Epithelial cell of esophagus (primary cell): ENCODE measurements around the gene ZFHX2.

Source experiments
- DNase-seq: peaks from one replicate; pipeline ENCODE4 v3.0.0; 2010; ENCODE audit warnings: low read depth
- H3K4me3 ChIP-seq: 2 replicates; pipeline ENCODE4 v1.5.1; 2011; ENCODE audit warnings: mild to moderate bottlenecking, low read length, control low read depth
- TF ChIP-seq, protein P1 (sequence below): IDR thresholded peaks from 2 replicates; pipeline ENCODE4 v1.5.1; 2011; ENCODE audit warnings: low read depth, mild to moderate bottlenecking, low read length, control low read depth, inconsistent platforms; ENCODE audit not compliant: insufficient read depth; ENCODE audit errors: missing control alignments

ZFHX2 gene

DNA sequence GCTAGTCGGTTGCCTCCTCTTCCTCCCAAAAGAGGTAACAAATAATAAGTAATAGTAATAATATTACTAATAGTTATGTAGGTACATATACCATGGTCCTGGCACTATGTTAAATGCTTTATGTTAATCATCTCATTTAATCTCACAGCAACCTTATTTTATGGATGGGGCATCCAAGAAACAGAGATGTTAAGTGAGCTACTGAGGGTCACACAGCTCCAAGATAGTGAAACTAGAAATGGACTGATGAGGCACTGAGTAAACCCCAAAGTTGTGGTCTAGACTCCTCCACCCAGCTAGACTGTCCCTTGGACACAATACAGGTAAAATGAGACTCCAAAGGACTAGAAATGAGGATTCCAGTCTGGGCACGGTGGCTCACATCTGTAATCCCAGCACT lies 15.1 kb downstream of the ZFHX2 start:
- no peak overlapping the region for H3K4me3 ChIP-seq
- no peak for DNase-seq
- TF ChIP-seq, protein P1, sequence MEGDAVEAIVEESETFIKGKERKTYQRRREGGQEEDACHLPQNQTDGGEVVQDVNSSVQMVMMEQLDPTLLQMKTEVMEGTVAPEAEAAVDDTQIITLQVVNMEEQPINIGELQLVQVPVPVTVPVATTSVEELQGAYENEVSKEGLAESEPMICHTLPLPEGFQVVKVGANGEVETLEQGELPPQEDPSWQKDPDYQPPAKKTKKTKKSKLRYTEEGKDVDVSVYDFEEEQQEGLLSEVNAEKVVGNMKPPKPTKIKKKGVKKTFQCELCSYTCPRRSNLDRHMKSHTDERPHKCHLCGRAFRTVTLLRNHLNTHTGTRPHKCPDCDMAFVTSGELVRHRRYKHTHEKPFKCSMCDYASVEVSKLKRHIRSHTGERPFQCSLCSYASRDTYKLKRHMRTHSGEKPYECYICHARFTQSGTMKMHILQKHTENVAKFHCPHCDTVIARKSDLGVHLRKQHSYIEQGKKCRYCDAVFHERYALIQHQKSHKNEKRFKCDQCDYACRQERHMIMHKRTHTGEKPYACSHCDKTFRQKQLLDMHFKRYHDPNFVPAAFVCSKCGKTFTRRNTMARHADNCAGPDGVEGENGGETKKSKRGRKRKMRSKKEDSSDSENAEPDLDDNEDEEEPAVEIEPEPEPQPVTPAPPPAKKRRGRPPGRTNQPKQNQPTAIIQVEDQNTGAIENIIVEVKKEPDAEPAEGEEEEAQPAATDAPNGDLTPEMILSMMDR = no peak

DNA sequence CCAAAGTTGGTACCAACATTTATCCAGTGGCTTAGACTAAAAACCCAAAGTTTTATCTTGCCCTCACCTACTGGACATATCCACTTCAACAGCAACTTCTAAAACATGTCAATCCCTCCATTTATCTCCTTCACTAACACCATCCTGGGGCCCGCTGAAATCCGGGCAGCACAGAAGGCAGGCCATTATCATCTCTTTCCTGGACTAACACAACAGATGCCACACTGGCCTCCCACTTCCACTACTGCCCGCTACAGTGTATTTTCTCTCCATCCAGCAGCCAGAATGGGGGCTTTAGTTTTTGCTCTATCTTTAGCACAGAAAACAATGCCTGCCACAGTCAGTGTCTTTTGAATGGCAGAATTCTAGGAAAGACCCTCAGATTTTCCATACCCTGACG lies 15.6 kb downstream of the ZFHX2 start:
- TF ChIP-seq, protein P1 = no peak

DNA sequence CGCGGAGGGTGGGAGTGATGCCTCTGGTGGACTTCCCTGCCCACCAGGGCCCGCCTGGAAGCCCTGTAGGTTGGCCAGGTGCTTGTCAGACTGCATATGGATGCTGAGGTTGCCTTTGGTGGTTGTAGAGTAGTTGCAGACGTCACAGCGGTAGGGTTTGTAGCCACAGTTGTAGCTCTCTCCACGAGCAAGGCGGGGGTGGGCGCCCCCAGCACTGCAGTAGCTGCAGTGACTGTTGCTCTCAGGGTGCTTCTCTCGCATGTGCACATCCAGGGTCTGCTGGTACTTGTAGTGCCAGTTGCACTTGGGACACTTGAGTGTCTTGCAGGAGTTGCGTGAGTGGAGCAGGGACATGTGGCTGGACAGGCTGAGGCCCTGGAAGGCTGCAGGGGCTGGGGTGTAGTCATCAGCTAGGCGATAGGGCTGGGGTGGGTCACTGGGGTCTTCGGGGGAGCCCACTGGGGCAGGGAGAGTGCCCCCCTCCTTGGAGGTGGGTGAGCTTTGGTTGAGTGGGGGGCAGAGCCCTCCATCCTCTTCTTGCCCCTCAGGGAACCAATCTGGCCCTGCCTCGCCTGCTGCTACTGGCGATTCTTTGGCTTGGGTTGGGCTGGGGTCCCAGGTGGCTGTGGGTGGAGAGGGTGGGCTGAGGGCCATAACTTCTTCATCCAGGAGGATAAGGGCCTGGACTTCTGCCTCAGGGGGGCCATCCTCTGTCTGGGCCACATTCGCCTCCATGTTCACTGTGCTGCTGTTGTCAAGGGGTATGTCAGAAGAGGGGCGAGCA lies 17.7 kb downstream of the ZFHX2 start:
- H3K4me3 ChIP-seq = no peak overlapping the region
- no peak for DNase-seq
- TF ChIP-seq, protein P1 = no peak

More for the DNA sequence above, 15.6 kb downstream of the ZFHX2 start:
- no peak for DNase-seq
- H3K4me3 ChIP-seq = no peak overlapping the region

DNA sequence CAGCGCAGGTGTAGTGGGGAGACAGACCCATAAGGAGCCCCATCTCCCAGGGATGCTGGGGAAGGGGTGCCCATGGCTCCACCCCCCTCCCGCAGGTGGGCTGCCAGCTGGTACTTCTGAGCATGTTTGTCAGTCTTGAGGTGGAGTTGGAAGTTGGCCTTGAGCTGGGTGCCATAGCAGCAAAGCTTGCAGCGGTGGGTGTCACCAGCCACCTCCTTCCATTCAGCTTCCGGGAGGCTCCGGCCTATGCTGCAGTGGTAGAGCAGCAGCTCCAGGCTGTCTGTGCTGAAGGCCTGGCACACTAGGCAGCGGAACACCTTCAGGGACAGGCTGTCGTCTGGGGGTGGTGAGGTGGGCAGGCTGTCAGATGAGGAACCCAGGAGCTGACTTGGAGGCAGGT lies 18.9 kb downstream of the ZFHX2 start:
- DNase-seq = no peak
- TF ChIP-seq, protein P1 = no peak
- H3K4me3 ChIP-seq = no peak overlapping the region

DNA sequence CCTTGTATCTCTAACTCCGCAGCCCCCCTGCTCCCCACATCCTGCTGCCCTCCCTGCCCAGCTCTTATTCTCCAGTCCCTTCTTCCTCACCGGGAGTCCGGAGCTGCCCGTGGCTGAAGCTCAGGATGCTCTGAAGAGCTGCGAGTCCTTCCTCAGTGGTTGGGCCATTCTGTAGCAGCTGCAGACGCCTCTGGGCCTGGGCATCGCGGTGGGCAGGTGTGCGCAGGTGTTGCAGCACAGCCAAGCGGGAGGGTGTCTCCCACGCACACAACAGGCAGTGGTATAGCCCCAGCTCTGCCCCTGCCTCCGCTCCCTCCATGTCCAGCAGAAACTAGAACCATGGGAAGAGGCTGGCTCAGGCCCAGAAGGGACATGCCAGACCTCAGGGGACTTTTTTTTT lies 20.2 kb downstream of the ZFHX2 start:
- TF ChIP-seq, protein P1 = no peak
- no peak overlapping the region for H3K4me3 ChIP-seq
- no peak for DNase-seq

DNA sequence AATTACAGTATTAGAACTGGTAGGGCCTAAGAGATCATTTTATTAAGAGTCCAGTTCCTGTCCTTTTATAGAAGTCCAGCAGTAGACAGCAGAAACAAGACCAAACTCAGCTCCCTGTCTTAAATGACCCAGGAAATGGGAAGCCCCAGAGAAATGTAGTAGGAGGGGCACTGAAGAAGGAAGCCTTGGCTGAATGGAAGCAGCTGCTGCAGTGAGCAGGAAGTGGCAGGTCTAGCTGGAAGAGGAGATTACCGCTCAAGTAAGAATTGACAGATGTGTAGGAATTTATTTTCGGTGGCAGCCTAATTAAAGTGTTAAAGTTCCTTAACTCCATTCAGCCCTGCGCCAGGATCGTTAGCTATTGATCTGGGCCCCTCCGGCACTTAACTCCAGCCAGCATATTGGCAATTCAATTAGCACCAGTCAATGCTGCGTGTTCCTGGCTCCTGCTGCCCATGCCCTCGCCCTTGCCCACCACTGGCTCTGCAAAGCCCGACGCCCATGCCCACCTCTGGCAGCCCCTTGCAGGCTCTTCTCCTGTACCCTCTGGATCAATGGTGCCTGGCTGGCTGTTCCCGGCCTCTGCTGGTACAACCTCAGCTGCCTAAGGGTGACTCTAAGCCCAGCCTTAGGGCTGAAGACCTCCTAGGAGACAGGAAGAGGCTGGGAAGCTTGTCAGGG lies 21.1 kb downstream of the ZFHX2 start:
- no peak for DNase-seq
- no peak overlapping the region for H3K4me3 ChIP-seq
- TF ChIP-seq, protein P1 = no peak

DNA sequence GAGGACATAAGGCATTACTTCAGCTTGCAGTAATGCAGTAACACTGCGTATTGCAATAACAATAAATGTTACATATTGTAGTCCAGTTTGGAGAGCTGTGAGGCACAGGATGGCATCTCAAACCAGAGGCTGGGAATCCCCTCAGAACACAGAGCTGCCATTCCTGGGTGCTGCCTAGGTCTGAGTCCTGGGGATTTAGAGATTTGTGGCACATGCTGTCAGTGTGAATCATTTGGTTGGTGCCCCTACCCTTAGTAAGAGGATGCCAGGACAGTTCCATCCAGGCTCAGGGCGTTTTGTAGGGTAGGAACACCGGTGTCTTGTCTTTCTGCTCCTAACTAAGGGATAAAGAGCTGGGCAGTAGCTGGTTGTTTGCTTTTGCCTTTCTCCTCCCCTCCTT lies 22.5 kb downstream of the ZFHX2 start:
- H3K4me3 ChIP-seq = no peak overlapping the region
- TF ChIP-seq, protein P1 = no peak
- DNase-seq = no peak
